Trophoblast cell (in vitro differentiated cells and primary cell): Measurements from ENCODE around the gene CCDC38.

Experiments used
- DNase-seq, 2 donors: peaks; one replicate each; pipeline ENCODE4 v3.0.0-alpha.2; 2016
- H2AFZ ChIP-seq: 2 replicates; pipeline ENCODE4 v1.6.1; 2013; ENCODE audit warnings: low read length, moderate library complexity, mild to moderate bottlenecking; ENCODE audit not compliant: insufficient read depth, poor library complexity
- H2AK5ac ChIP-seq: 2 replicates; pipeline ENCODE4 v1.6.1; 2013; ENCODE audit warnings: mild to moderate bottlenecking, low read length
- H2BK120ac ChIP-seq: 2 replicates; pipeline ENCODE4 v1.6.1; 2013; ENCODE audit warnings: low read length, mild to moderate bottlenecking, moderate library complexity; ENCODE audit not compliant: insufficient read depth, poor library complexity
- H2BK12ac ChIP-seq: 2 replicates; pipeline ENCODE4 v1.6.1; 2013; ENCODE audit warnings: mild to moderate bottlenecking, low read length, moderate library complexity
- H2BK5ac ChIP-seq: 2 replicates; pipeline ENCODE4 v1.6.1; 2013; ENCODE audit warnings: low read length, low read depth, moderate library complexity, mild to moderate bottlenecking; ENCODE audit not compliant: poor library complexity
- H3K14ac ChIP-seq: 2 replicates; pipeline ENCODE4 v1.6.1; 2013; ENCODE audit warnings: mild to moderate bottlenecking, low read length
- H3K18ac ChIP-seq: 2 replicates; pipeline ENCODE4 v1.6.1; 2013; ENCODE audit warnings: mild to moderate bottlenecking, low read length
- H3K23ac ChIP-seq: 2 replicates; pipeline ENCODE4 v1.6.1; 2013; ENCODE audit warnings: low read length
- H3K27ac ChIP-seq: 2 replicates; pipeline ENCODE4 v1.5.1; 2013; ENCODE audit warnings: low read depth, mild to moderate bottlenecking, inconsistent platforms, low read length, moderate library complexity
- H3K27me3 ChIP-seq: 2 replicates; pipeline ENCODE4 v1.6.1; 2013; ENCODE audit warnings: inconsistent platforms, mild to moderate bottlenecking, low read length, moderate library complexity; ENCODE audit not compliant: insufficient read depth
- H3K36me3 ChIP-seq, 2 experiments: 1 replicate in 1 of 2; 2 replicates in 1 of 2; pipeline ENCODE4 v1.6.1; 2013; ENCODE audit warnings: low read length in 2 of 2, mild to moderate bottlenecking in 2 of 2, moderate library complexity in 1 of 2; ENCODE audit not compliant: insufficient read depth in 2 of 2, control insufficient read depth in 1 of 2
- H3K4ac ChIP-seq: 2 replicates; pipeline ENCODE4 v1.6.1; 2013; ENCODE audit warnings: low read depth, mild to moderate bottlenecking, low read length, moderate library complexity
- H3K4me1 ChIP-seq, 2 experiments: 1 replicate in 1 of 2; 2 replicates in 1 of 2; pipeline ENCODE4 v1.6.1; 2013; ENCODE audit warnings: low read length in 2 of 2, mild to moderate bottlenecking in 2 of 2, moderate library complexity in 1 of 2; ENCODE audit not compliant: insufficient read depth in 2 of 2, control insufficient read depth in 1 of 2
- H3K4me2 ChIP-seq: 2 replicates; pipeline ENCODE4 v1.6.1; 2013; ENCODE audit warnings: inconsistent platforms, mild to moderate bottlenecking, low read length, moderate library complexity
- H3K4me3 ChIP-seq: 2 replicates; pipeline ENCODE4 v1.5.1; 2013; ENCODE audit warnings: mild to moderate bottlenecking, low read depth, low read length, inconsistent platforms
- H3K79me1 ChIP-seq: one replicate; pipeline ENCODE4 v1.6.1; 2013; ENCODE audit warnings: low read length
- H3K79me2 ChIP-seq: 2 replicates; pipeline ENCODE4 v1.6.1; 2013; ENCODE audit warnings: low read length, mild to moderate bottlenecking; ENCODE audit not compliant: control insufficient read depth, insufficient read depth, poor library complexity
- H3K9ac ChIP-seq: 2 replicates; pipeline ENCODE4 v1.6.1; 2013; ENCODE audit warnings: mild to moderate bottlenecking, low read length
- H3K9me3 ChIP-seq: 2 replicates; pipeline ENCODE4 v1.6.1; 2013; ENCODE audit warnings: low read depth, mild to moderate bottlenecking, control low read depth, inconsistent platforms, low read length; ENCODE audit not compliant: insufficient read depth
- H4K12ac ChIP-seq: 2 replicates; pipeline ENCODE4 v1.6.1; 2013; ENCODE audit warnings: low read depth, mild to moderate bottlenecking, low read length, moderate library complexity
- H4K8ac ChIP-seq: 2 replicates; pipeline ENCODE4 v1.6.1; 2013; ENCODE audit warnings: low read depth, mild to moderate bottlenecking, low read length, moderate library complexity
- H4K91ac ChIP-seq: one replicate; pipeline ENCODE4 v1.6.1; 2013; ENCODE audit warnings: low read depth, mild to moderate bottlenecking, low read length, moderate library complexity
- WGBS: extraction: QIAGEN DNeasy Blood & Tissue Kit; methylation state at CpG from one replicate; pipeline ENCODE4 v1.1.7; 2013; ENCODE audit warnings: missing lambda C conversion rate; ENCODE audit not compliant: insufficient read length, insufficient coverage; ENCODE audit errors: extremely low coverage; 5-methylcytosine and 5-hydroxymethylcytosine counted together

Gene CCDC38

GRCh38 chr12:95955549-95956159 is 13.2 kb upstream of the CCDC38 start:
- Histone ChIP-seq H3K23ac (no peak overlapping the region), H2AFZ (no peak overlapping the region), H2AK5ac (no peak overlapping the region), H3K18ac (no peak overlapping the region), H3K4ac (no peak overlapping the region), H3K79me2 (no peaks in the 10 kb centered on the region), H3K79me1 (no peaks in the 10 kb centered on the region), H2BK5ac (no peak overlapping the region), H3K9ac (no peak overlapping the region), H2BK12ac (no peak overlapping the region), H3K27ac (no peak overlapping the region), H3K4me1 (no peaks in the 10 kb centered on the region), H3K27me3 (no peaks in the 10 kb centered on the region), H4K8ac (no peak overlapping the region), H3K9me3 (peaks cover 2% of the 10 kb centered on the region), H3K14ac (no peak overlapping the region), H3K4me3 (no peak overlapping the region), H3K36me3 (no peaks in the 10 kb centered on the region), H4K91ac (no peak overlapping the region), H2BK120ac (no peak overlapping the region), H4K12ac (no peak overlapping the region), H3K4me2 (no peak overlapping the region)
- no peak for DNase-seq
- no CpG with 5 or more reads among the region's 7 CpGs for WGBS

GRCh38 chr12:95953000-95953399 is 10.6 kb upstream of the CCDC38 start:
- H3K27ac ChIP-seq: no peak overlapping the region
- no peaks in the 10 kb centered on the region for H3K4me1 ChIP-seq
- no peaks in the 10 kb centered on the region for H3K27me3 ChIP-seq
- WGBS: no CpG with 5 or more reads among the region's 1 CpG
- H3K4ac ChIP-seq: no peak overlapping the region
- H2BK120ac ChIP-seq: no peak overlapping the region
- no peak overlapping the region for H2AK5ac ChIP-seq
- H2BK5ac ChIP-seq: no peak overlapping the region
- H3K79me1 ChIP-seq: no peaks in the 10 kb centered on the region
- no peak overlapping the region for H2AFZ ChIP-seq
- H4K8ac ChIP-seq: no peak overlapping the region
- H3K14ac ChIP-seq: no peak overlapping the region
- no peak for DNase-seq
- no peak overlapping the region for H3K4me3 ChIP-seq
- no peak overlapping the region for H3K4me2 ChIP-seq
- no peak overlapping the region for H4K91ac ChIP-seq
- H3K36me3 ChIP-seq: no peaks in the 10 kb centered on the region
- H3K23ac ChIP-seq: no peak overlapping the region
- H3K9me3 ChIP-seq: peaks cover 2% of the 10 kb centered on the region
- H3K9ac ChIP-seq: no peak overlapping the region
- no peaks in the 10 kb centered on the region for H3K79me2 ChIP-seq
- H4K12ac ChIP-seq: no peak overlapping the region
- H2BK12ac ChIP-seq: no peak overlapping the region
- H3K18ac ChIP-seq: no peak overlapping the region

GRCh38 chr12:95951515-95951914 is 9.1 kb upstream of the CCDC38 start:
- H3K79me1 ChIP-seq: no peaks in the 10 kb centered on the region
- H3K4me2 ChIP-seq: no peak overlapping the region
- H3K9ac ChIP-seq: no peak overlapping the region
- H3K36me3 ChIP-seq: no peaks in the 10 kb centered on the region
- no peak overlapping the region for H2BK5ac ChIP-seq
- H2BK120ac ChIP-seq: no peak overlapping the region
- no peaks in the 10 kb centered on the region for H3K4me1 ChIP-seq
- H3K4ac ChIP-seq: no peak overlapping the region
- no peak overlapping the region for H4K8ac ChIP-seq
- H3K23ac ChIP-seq: no peak overlapping the region
- no peak overlapping the region for H3K4me3 ChIP-seq
- H2AFZ ChIP-seq: no peak overlapping the region
- H3K79me2 ChIP-seq: no peaks in the 10 kb centered on the region
- no peak overlapping the region for H4K12ac ChIP-seq
- no peak overlapping the region for H3K18ac ChIP-seq
- no peak overlapping the region for H3K27ac ChIP-seq
- peaks cover under 1% of the 10 kb centered on the region for H3K9me3 ChIP-seq
- DNase-seq: no peak
- no peak overlapping the region for H2AK5ac ChIP-seq
- no peak overlapping the region for H2BK12ac ChIP-seq
- no peaks in the 10 kb centered on the region for H3K27me3 ChIP-seq
- H3K14ac ChIP-seq: no peak overlapping the region
- H4K91ac ChIP-seq: no peak overlapping the region

- DNase-seq: no peak
- Histone ChIP-seq H3K79me2 (no peaks in the 10 kb centered on the region), H2AK5ac (no peak overlapping the region), H3K9me3 (no peaks in the 10 kb centered on the region), H3K4ac (no peak overlapping the region), H2BK120ac (no peak overlapping the region), H2AFZ (no peak overlapping the region), H3K27ac (no peak overlapping the region), H3K4me2 (no peak overlapping the region), H3K79me1 (no peaks in the 10 kb centered on the region), H4K8ac (no peak overlapping the region), H4K12ac (no peak overlapping the region), H3K9ac (no peak overlapping the region), H4K91ac (no peak overlapping the region), H3K23ac (no peak overlapping the region), H3K14ac (no peak overlapping the region), H3K4me1 (no peaks in the 10 kb centered on the region), H2BK12ac (no peak overlapping the region), H3K18ac (no peak overlapping the region), H3K4me3 (no peak overlapping the region), H3K27me3 (no peaks in the 10 kb centered on the region), H3K36me3 (no peaks in the 10 kb centered on the region), H2BK5ac (no peak overlapping the region)
- WGBS: no CpG with 5 or more reads among the region's 4 CpGs
Observed at GRCh38 chr12:95949477-95950206, 7.2 kb upstream of the CCDC38 start.
